Left ventricle myocardium superior (tissue), 1 donor: ENCODE data around the gene CD79A. TPM values are rescaled to one million over a fixed set of nuclear protein-coding genes. Genes with fewer than 3 reads are reported as not detected.

Source experiments
- ATAC-seq: fragments of 200-7000 bp; cut with Tn5 transposase; one replicate; pipeline ENCODE4 v1.9.1; 2020; ENCODE audit warnings: mild to moderate bottlenecking, moderate library complexity
- DNase-seq: peaks from one replicate; pipeline ENCODE4 v3.0.0-alpha.2; 2020
- intact Hi-C: fragments of 100-400 bp; cut with micrococcal nuclease; formaldehyde crosslinking; loops from one replicate; pipeline ENCODE4 v1.11.0; 2022
- long read RNA-seq: library from polyadenylated mRNA; unstranded; transcript quantifications from one replicate; pipeline ENCODE4 v2.0.0, GENCODE V29; 2021
- total RNA-seq: library from RNA; stranded (reverse); fragmentation: NEBNext Ultra II Directional; extraction: Animal tissue kit (Norgen Biotek cat#: 25700); gene quantifications from one replicate; pipeline ENCODE4 v1.2.1, GENCODE V29; 2021
- donor health status: DM: no; HTN: yes; CAD: no; lungs with severe emphysema.

Gene CD79A
- total RNA-seq, result not detected
- long read RNA-seq, result 0 reads

- ATAC-seq, result no peak
- DNase-seq, result peak; percentile 11
- intact Hi-C loops, result no loop called here
These were observed at the start of gene CD79A for GRCh38 chr19:41876847-41877832. TSS of gene CD79A (plus strand) at chr19:41877279. CDS start at chr19:41877305, 26 bp downstream.

- no peak for DNase-seq
- intact Hi-C loops, result no loop called here
These were observed 38.9 kb upstream of the CD79A start for GRCh38 chr19:41837981-41838708.

GRCh38 chr19:41839211-41839610 is 37.9 kb upstream of the CD79A start:
- ATAC-seq (no peak), DNase-seq (no peak)
- intact Hi-C loops, result no loop called here

More at GRCh38 chr19:41837981-41838708, 38.9 kb upstream of the CD79A start:
- no peak for ATAC-seq

- DNase-seq (no peak), ATAC-seq (no peak)
- intact Hi-C loops, result no loop called here
These were observed 33.7 kb upstream of the CD79A start for GRCh38 chr19:41843371-41843770.

- DNase-seq (no peak), ATAC-seq (no peak)
- intact Hi-C loops, result no loop called here
These were observed 32.5 kb upstream of the CD79A start, which contains the start of gene LYPD4 for GRCh38 chr19:41844601-41845000. TSS of gene LYPD4 (minus strand) at chr19:41844683. CDS start at chr19:41839285, 5,398 bp downstream.

- no peak for DNase-seq
- no peak for ATAC-seq
- intact Hi-C loops, result no loop called here
These were observed 32.3 kb upstream of the CD79A start, which contains the start of gene DMRTC2 for GRCh38 chr19:41845001-41845050. TSS of gene DMRTC2 (plus strand) at chr19:41845042. CDS start at chr19:41847429, 2,387 bp downstream.

GRCh38 chr19:41845051-41845590 is 32.0 kb upstream of the CD79A start:
- ATAC-seq, result no peak
- DNase-seq, result no peak
- intact Hi-C loops, result no loop called here

GRCh38 chr19:41847351-41848105 is 29.6 kb upstream of the CD79A start:
- ATAC-seq (no peak), DNase-seq (no peak)
- intact Hi-C loops, result no loop called here

- DNase-seq (no peak), ATAC-seq (no peak)
- intact Hi-C loops, result no loop called here
These were observed 28.4 kb upstream of the CD79A start for GRCh38 chr19:41848666-41849065.

GRCh38 chr19:41849067-41849466 is 28.0 kb upstream of the CD79A start:
- ATAC-seq, result no peak
- intact Hi-C loops, result no loop called here
- DNase-seq, result no peak

- DNase-seq (no peak), ATAC-seq (no peak)
- intact Hi-C loops, result no loop called here
These were observed 26.7 kb upstream of the CD79A start for GRCh38 chr19:41850381-41850780.

GRCh38 chr19:41851456-41851855 is 25.6 kb upstream of the CD79A start:
- intact Hi-C loops, result no loop called here
- ATAC-seq (no peak), DNase-seq (no peak)

- intact Hi-C loops, result no loop called here
- ATAC-seq, result no peak
- DNase-seq, result no peak
These were observed 23.7 kb upstream of the CD79A start for GRCh38 chr19:41853344-41853743.

GRCh38 chr19:41853768-41854167 is 23.3 kb upstream of the CD79A start:
- intact Hi-C loops, result no loop called here
- ATAC-seq (no peak), DNase-seq (no peak)

GRCh38 chr19:41859213-41859617 is 17.9 kb upstream of the CD79A start:
- intact Hi-C loops, result no loop called here
- DNase-seq, result no peak
- ATAC-seq, result no peak

GRCh38 chr19:41859618-41860418 is 17.3 kb upstream of the CD79A start, which contains the start of gene RPS19:
TSS of gene RPS19 (plus strand) at chr19:41860255. CDS start at chr19:41860775, 520 bp downstream.
- ATAC-seq (peak; percentile 95), DNase-seq (peak; percentile 99)
- intact Hi-C loops, result no loop called here

- intact Hi-C loops, result no loop called here
- DNase-seq, result peak; percentile 46
- no peak for ATAC-seq
These were observed 16.5 kb upstream of the CD79A start for GRCh38 chr19:41860419-41861115.

- intact Hi-C loops, result no loop called here
- ATAC-seq (no peak), DNase-seq (no peak)
These were observed 15.8 kb upstream of the CD79A start for GRCh38 chr19:41861116-41861768.
